Measurements from ENCODE around the gene NIPSNAP2.

The NIPSNAP2 gene

DNA sequence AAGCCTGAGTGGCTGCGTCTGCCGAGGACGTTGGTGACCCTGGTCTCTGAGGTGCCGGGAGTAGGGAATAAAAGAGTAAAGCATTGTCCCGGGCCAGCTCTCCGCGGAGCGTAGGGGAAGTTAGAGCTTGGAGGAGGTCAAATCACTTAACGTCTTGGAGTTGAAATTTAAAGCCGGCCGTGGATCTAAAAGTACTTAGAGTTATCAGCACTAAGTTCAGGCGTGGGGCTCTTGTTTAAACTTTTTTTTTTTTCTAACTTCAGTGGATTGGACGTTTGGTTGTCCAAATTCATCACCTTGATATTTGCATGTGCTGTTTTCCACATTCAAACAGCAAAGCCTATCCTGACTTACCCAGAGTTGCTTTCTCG is 700 bp downstream of the NIPSNAP2 start:
- TF ChIP-seq, protein P1, sequence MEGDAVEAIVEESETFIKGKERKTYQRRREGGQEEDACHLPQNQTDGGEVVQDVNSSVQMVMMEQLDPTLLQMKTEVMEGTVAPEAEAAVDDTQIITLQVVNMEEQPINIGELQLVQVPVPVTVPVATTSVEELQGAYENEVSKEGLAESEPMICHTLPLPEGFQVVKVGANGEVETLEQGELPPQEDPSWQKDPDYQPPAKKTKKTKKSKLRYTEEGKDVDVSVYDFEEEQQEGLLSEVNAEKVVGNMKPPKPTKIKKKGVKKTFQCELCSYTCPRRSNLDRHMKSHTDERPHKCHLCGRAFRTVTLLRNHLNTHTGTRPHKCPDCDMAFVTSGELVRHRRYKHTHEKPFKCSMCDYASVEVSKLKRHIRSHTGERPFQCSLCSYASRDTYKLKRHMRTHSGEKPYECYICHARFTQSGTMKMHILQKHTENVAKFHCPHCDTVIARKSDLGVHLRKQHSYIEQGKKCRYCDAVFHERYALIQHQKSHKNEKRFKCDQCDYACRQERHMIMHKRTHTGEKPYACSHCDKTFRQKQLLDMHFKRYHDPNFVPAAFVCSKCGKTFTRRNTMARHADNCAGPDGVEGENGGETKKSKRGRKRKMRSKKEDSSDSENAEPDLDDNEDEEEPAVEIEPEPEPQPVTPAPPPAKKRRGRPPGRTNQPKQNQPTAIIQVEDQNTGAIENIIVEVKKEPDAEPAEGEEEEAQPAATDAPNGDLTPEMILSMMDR (IDR thresholded peaks at IDR 0.05; ENCODE audit: borderline replicate concordance, control extremely low read depth, extremely low read depth, insufficient read depth, missing control alignments), result no peak
- in situ Hi-C loops (cut with MboI; ENCODE audit: low sequenced_read_pairs, unreplicated experiment), result loop anchor here (10.0 kb wide), 1 partner anchor 320 kb away; no protein-coding TSS in a partner anchor
- DNase-seq (ENCODE audit: low spot score), result no peak

DNA sequence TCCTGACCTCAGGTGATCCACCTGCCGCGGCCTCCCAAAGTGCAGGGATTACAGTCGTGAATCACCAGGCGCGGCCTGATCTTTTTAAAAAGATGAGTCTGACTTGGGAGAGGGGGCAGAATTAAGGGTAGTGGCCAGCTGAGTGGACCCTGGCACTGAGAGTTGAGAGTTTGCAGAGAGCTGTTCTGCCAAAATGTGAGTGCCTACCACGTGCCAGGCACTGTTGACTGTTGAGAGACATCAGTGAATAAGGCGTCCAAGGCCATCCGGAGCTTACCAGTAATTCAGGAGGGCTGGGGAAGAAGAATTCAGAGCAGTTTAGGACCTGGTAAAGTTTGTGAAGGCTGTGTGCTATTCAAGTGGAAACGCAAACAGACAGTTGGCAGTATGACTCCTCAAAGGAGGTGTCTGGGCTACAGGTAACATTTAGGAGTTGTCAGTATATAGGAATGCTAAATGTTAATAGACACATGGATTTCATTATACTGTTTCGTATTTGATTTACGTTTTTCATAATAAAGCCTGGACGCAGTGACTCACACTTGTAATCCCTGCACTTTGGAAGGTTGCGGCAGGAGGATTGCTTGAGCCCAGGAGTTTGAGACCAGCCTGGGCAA is 1.5 kb downstream of the NIPSNAP2 start:
- TF ChIP-seq, protein P1 (IDR thresholded peaks at IDR 0.05; ENCODE audit: borderline replicate concordance, control extremely low read depth, extremely low read depth, insufficient read depth, missing control alignments), result no peak
- in situ Hi-C loops (cut with MboI; ENCODE audit: low sequenced_read_pairs, unreplicated experiment), result loop anchor here (10.0 kb wide), 1 partner anchor 321 kb away; no protein-coding TSS in a partner anchor
- DNase-seq (ENCODE audit: low spot score), result no peak

DNA sequence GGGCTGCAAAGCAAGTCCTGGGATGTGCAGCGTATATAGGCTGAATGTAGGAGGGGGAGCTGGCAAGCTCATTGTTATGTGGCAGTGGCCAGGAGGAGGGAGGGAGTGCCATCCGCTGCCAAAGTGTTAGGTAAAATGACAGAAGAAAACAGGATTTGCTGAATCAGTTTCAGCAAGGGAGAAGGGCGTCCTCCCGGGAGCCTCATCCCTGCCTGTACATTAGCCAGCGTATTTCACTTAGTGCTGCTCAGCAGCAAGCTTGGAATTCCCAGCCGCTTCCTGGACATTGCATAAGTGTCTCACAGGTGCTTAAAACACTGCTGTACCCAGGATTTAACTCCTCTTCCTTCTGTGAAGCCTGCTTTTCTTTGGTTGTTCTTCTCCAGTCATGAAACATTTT is 2.5 kb downstream of the NIPSNAP2 start:
- in situ Hi-C loops (cut with MboI; ENCODE audit: low sequenced_read_pairs, unreplicated experiment), result loop anchor here (10.0 kb wide), 1 partner anchor 322 kb away; no protein-coding TSS in a partner anchor
- DNase-seq (ENCODE audit: low spot score), result no peak
- TF ChIP-seq, protein P1 (IDR thresholded peaks at IDR 0.05; ENCODE audit: borderline replicate concordance, control extremely low read depth, extremely low read depth, insufficient read depth, missing control alignments), result no peak

DNA sequence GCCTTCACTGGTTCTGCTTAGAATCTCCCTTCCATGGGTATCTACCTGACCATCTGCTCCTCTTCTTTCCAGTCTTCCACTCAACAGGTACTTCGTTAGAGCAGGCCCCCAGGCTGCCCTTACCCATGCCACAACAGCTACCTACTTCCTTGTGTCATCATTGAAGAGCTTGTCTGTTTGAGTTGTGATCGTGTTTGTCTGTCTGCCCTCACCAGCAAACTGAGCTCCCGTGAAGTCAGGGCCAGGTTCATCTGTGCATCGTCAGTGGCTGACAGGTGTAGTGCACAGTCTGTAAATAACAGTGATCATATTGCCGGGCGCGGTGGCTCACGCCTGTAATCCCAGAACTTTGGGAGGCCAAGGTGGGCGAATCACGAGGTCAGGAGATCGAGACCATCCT is 5.0 kb downstream of the NIPSNAP2 start:
- in situ Hi-C loops (cut with MboI; ENCODE audit: low sequenced_read_pairs, unreplicated experiment), result loop anchor here (10.0 kb wide), 1 partner anchor 325 kb away; no protein-coding TSS in a partner anchor
- DNase-seq (ENCODE audit: low spot score), result no peak
- TF ChIP-seq, protein P1 (IDR thresholded peaks at IDR 0.05; ENCODE audit: borderline replicate concordance, control extremely low read depth, extremely low read depth, insufficient read depth, missing control alignments), result no peak

DNA sequence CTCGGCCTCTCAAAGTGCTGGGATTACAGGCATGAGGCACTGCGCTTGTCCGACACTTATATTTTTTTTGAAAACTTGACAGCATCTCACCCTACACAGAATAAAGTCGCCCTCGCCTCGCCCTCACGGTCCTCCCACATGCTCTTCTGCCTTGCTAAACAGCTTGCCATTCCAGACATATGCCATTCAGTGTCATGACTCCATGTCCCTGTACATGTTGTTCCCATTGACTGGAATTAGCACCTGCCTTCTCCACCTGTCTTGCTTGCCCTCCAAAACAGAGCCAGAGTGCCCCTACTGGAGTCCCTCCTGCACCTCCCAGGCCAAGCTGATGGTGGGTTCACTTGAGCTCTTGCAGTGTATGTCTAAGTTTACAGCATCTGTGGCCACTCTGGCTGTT is 6.2 kb downstream of the NIPSNAP2 start:
- TF ChIP-seq, protein P1 (IDR thresholded peaks at IDR 0.05; ENCODE audit: borderline replicate concordance, control extremely low read depth, extremely low read depth, insufficient read depth, missing control alignments), result no peak
- in situ Hi-C loops (cut with MboI; ENCODE audit: low sequenced_read_pairs, unreplicated experiment), result no loop called here

DNA sequence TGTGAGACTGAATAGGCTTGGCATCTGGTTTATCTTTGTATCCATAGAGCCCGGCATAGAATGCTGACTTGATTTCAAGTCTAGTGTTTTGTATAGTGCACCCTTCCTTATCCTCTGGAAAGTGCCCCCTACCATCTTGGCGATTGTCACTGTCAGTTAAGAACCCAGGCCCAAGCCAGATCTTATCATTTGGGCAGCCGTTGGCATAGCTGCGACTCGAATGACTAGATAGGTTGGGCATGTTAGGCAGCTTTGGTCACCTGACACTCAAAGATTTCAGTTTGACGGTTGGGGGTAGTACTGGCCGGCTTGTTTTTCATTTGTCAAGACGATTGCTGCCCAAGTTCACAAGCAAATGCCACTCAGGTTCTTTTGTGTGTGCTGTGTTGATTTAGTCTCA is 6.6 kb downstream of the NIPSNAP2 start:
- DNase-seq (ENCODE audit: low spot score), result no peak
- in situ Hi-C loops (cut with MboI; ENCODE audit: low sequenced_read_pairs, unreplicated experiment), result no loop called here
- TF ChIP-seq, protein P1 (IDR thresholded peaks at IDR 0.05; ENCODE audit: borderline replicate concordance, control extremely low read depth, extremely low read depth, insufficient read depth, missing control alignments), result no peak

More for the DNA sequence above, 6.2 kb downstream of the NIPSNAP2 start:
- no peak for DNase-seq (ENCODE audit: low spot score)
